Hematopoietic multipotent progenitor cell treated with erythropoietin and hydrocortisone succinate and interleukin-3 and kit ligand, for 8 days (in vitro differentiated cells): ENCODE results near the gene HDAC10.

Experiments
- DNase-seq: peaks from one replicate; pipeline ENCODE4 v3.0.0-alpha.2; 2015

Gene HDAC10

GRCh38 chr22:50232481-50233151 is 18.4 kb downstream of the HDAC10 start:
- no peak for DNase-seq

GRCh38 chr22:50229370-50229769 is 21.7 kb downstream of the HDAC10 start:
- DNase-seq: no peak

- no peak for DNase-seq
Measured at GRCh38 chr22:50228366-50228765, 22.7 kb downstream of the HDAC10 start.

- no peak for DNase-seq
Measured at GRCh38 chr22:50227579-50228215, 23.4 kb downstream of the HDAC10 start.

- no peak for DNase-seq
Measured at GRCh38 chr22:50226875-50227165, 24.2 kb downstream of the HDAC10 start.

GRCh38 chr22:50226063-50226874 is 24.8 kb downstream of the HDAC10 start:
- DNase-seq: no peak

GRCh38 chr22:50225200-50225969 is 25.7 kb downstream of the HDAC10 start:
- DNase-seq: no peak

- no peak for DNase-seq
Measured at GRCh38 chr22:50224071-50224470, 27.0 kb downstream of the HDAC10 start.

- no peak for DNase-seq
Measured at GRCh38 chr22:50222508-50222907, 28.6 kb downstream of the HDAC10 start.

- no peak for DNase-seq
Measured at GRCh38 chr22:50221410-50222300, 29.4 kb downstream of the HDAC10 start.

- DNase-seq: no peak
Measured at GRCh38 chr22:50220603-50221409, 30.3 kb downstream of the HDAC10 start.

GRCh38 chr22:50219800-50220602 is 31.1 kb downstream of the HDAC10 start:
- no peak for DNase-seq

GRCh38 chr22:50218996-50219727 is 31.9 kb downstream of the HDAC10 start:
- peak; percentile 91 for DNase-seq

- DNase-seq: no peak
Measured at GRCh38 chr22:50218153-50218995, 32.7 kb downstream of the HDAC10 start.

- DNase-seq: no peak
Measured at GRCh38 chr22:50217543-50218152, 33.4 kb downstream of the HDAC10 start.

GRCh38 chr22:50216684-50217520 is 34.2 kb downstream of the HDAC10 start:
- no peak for DNase-seq

- no peak for DNase-seq
Measured at GRCh38 chr22:50216055-50216683, 34.9 kb downstream of the HDAC10 start.
